SU-DHL-6 (cell line): ENCODE data around the gene MDK.

Experiments
- H2AFZ ChIP-seq: fragments of 200-600 bp; sonication (generic); 2 replicates; pipeline ENCODE4 v1.6.1; 2014; ENCODE audit warnings: low read depth, mild to moderate bottlenecking, moderate library complexity, mixed read lengths, antibody characterized with exemption, low read length; ENCODE audit not compliant: severe bottlenecking
- H3F3A ChIP-seq: fragments of 200-600 bp; shearing (Covaris generic); 2 replicates; pipeline ENCODE4 v1.6.0; 2016; ENCODE audit warnings: antibody characterized with exemption, mild to moderate bottlenecking; ENCODE audit not compliant: insufficient read depth
- H3K27ac ChIP-seq: fragments of 200-600 bp; sonication (generic); 2 replicates; pipeline ENCODE4 v1.5.1; 2016; ENCODE audit warnings: low read depth, mild to moderate bottlenecking, low read length, moderate library complexity, mixed read lengths
- H3K27me3 ChIP-seq: fragments of 200-600 bp; sonication (generic), shearing (Covaris generic); 2 replicates; pipeline ENCODE4 v1.6.0; 2014; ENCODE audit warnings: mild to moderate bottlenecking, low read length
- H3K36me3 ChIP-seq: fragments of 200-600 bp; sonication (generic); 2 replicates; pipeline ENCODE4 v1.6.1; 2014; ENCODE audit warnings: mild to moderate bottlenecking, low read length, mixed read lengths
- H3K4me2 ChIP-seq: fragments of 300-600, 200-600 bp; shearing (Covaris generic), sonication (generic); 2 replicates; pipeline ENCODE4 v1.6.0; 2014; ENCODE audit warnings: low read length, low read depth, mild to moderate bottlenecking; ENCODE audit not compliant: poor library complexity, severe bottlenecking
- H3K4me3 ChIP-seq: fragments of 200-600 bp; sonication (generic); 2 replicates; pipeline ENCODE4 v1.5.1; 2014; ENCODE audit warnings: antibody characterized with exemption, low read length, mild to moderate bottlenecking, mixed read lengths; ENCODE audit not compliant: insufficient read depth, poor library complexity, severe bottlenecking
- H3K79me2 ChIP-seq: fragments of 200-600 bp; sonication (generic); 2 replicates; pipeline ENCODE4 v1.6.1; 2014; ENCODE audit warnings: mild to moderate bottlenecking, low read length, moderate library complexity; ENCODE audit not compliant: insufficient read depth
- H3K9ac ChIP-seq: fragments of 200-600 bp; sonication (generic); 2 replicates; pipeline ENCODE4 v1.7.0; 2014; ENCODE audit warnings: mild to moderate bottlenecking, low read length
- H3K9me2 ChIP-seq: fragments of 200-600 bp; sonication (generic); replicated peaks from 2 replicates; pipeline ENCODE4 v1.6.1; 2014; ENCODE audit warnings: low read length; ENCODE audit not compliant: insufficient read depth
- H3K9me3 ChIP-seq: fragments of 200-600 bp; sonication (generic); 2 replicates; pipeline ENCODE4 v1.6.1; 2014; ENCODE audit warnings: low read length, mixed read lengths; ENCODE audit not compliant: insufficient read depth
- H4K20me1 ChIP-seq: fragments of 200-600 bp; sonication (generic); 2 replicates; pipeline ENCODE4 v1.6.1; 2014; ENCODE audit warnings: low read depth, mild to moderate bottlenecking, antibody characterized with exemption, low read length, moderate library complexity, mixed read lengths
- EZH2phosphoT487 ChIP-seq: fragments of 200-600 bp; sonication (generic), shearing (Covaris generic); conservative IDR thresholded peaks from 2 replicates; pipeline ENCODE4 v1.6.1; 2018; ENCODE audit warnings: mild to moderate bottlenecking, antibody characterized with exemption, low read length, moderate library complexity, mixed read lengths
- TF ChIP-seq, protein P1 (sequence below): fragments of 200-600 bp; sonication (generic); IDR thresholded peaks from one replicate; pipeline ENCODE4 v1.5.1; 2017; ENCODE audit warnings: antibody characterized with exemption, mild to moderate bottlenecking, low read length, moderate library complexity; ENCODE audit not compliant: insufficient read depth, poor library complexity, severe bottlenecking

The MDK gene

DNA sequence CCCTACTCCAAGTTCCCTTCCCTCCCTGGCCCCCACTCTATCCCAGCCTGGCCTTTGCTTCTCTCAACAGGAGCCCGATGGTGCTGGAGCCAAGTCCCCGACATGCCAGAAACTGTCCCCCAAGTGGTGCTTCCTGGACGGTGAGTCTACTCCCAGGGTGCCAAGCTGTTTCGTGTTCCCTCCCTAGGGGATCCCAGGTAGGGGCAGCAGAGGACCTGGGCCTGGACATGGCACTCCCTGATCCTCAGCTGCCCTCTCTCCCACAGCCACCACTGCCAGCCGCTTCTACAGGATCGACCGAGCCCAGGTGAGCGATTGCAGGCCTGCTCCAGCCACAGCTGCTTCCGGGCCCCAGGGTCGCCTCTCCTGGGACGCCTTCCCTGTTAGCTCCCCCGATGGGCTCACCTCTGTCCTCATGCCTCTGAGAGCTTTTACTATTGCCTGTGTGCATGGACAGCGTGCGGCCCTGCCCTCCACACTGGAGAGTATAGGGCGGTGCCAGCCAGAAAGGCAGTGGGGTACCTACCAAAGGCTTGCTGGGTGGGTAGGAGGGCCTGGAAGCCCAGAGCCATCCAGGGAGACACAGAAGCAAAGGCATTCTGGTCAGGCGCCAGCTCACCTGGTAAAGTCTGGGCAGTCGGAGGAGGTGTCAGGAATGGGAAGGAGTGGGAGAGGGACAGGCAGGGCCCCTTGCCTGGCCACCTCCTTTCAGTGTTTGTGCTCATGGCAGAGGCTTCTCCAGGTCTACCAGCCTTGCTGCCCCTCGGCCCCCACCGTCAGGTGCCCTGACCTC lies 5.0 kb upstream of the MDK start:
- Histone ChIP-seq H3K4me2 (no peak overlapping the region), H3K27me3 (no peaks in the 10 kb centered on the region), H3K4me3 (no peak overlapping the region), H3K9ac (no peak overlapping the region), H3K36me3 (no peaks in the 10 kb centered on the region), H3K9me3 (no peaks in the 10 kb centered on the region), H3K9me2 (no peaks in the 10 kb centered on the region), H2AFZ (no peak overlapping the region), H3K79me2 (no peaks in the 10 kb centered on the region), H4K20me1 (no peaks in the 10 kb centered on the region), H3K27ac (no peak overlapping the region), H3F3A (no peaks in the 10 kb centered on the region)
- TF ChIP-seq, protein P1, sequence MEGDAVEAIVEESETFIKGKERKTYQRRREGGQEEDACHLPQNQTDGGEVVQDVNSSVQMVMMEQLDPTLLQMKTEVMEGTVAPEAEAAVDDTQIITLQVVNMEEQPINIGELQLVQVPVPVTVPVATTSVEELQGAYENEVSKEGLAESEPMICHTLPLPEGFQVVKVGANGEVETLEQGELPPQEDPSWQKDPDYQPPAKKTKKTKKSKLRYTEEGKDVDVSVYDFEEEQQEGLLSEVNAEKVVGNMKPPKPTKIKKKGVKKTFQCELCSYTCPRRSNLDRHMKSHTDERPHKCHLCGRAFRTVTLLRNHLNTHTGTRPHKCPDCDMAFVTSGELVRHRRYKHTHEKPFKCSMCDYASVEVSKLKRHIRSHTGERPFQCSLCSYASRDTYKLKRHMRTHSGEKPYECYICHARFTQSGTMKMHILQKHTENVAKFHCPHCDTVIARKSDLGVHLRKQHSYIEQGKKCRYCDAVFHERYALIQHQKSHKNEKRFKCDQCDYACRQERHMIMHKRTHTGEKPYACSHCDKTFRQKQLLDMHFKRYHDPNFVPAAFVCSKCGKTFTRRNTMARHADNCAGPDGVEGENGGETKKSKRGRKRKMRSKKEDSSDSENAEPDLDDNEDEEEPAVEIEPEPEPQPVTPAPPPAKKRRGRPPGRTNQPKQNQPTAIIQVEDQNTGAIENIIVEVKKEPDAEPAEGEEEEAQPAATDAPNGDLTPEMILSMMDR, result no peak
- TF ChIP-seq EZH2phosphoT487, result no peak

DNA sequence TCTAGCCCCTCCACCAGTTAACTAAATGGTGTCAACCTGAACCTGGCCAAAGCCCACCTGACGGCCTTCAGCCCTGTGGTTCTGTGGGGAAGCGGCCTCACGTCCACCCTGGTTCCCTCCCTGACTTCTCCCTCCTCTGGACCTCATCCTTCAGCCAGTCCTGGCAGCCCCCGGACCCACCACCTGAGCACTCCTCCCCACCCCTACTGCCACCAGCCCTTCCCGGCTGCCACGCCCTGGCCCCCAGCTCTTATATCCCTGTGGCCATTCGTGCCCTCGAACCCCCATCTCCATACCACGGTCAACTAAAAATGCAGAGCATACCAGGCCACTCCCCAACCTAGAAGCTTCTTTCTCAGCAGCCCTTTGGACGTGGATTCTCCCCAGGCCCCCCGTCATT lies 4.2 kb upstream of the MDK start:
- H3K9ac ChIP-seq, result no peak overlapping the region
- no peak overlapping the region for H2AFZ ChIP-seq
- no peak for TF ChIP-seq EZH2phosphoT487
- TF ChIP-seq, protein P1, result no peak
- no peak overlapping the region for H3K4me3 ChIP-seq
- no peaks in the 10 kb centered on the region for H3K9me3 ChIP-seq
- H3K4me2 ChIP-seq, result no peak overlapping the region
- H3F3A ChIP-seq, result no peaks in the 10 kb centered on the region
- no peaks in the 10 kb centered on the region for H3K9me2 ChIP-seq
- H3K79me2 ChIP-seq, result no peaks in the 10 kb centered on the region
- H3K27ac ChIP-seq, result no peak overlapping the region
- no peaks in the 10 kb centered on the region for H3K36me3 ChIP-seq
- H3K27me3 ChIP-seq, result no peaks in the 10 kb centered on the region
- H4K20me1 ChIP-seq, result no peaks in the 10 kb centered on the region

DNA sequence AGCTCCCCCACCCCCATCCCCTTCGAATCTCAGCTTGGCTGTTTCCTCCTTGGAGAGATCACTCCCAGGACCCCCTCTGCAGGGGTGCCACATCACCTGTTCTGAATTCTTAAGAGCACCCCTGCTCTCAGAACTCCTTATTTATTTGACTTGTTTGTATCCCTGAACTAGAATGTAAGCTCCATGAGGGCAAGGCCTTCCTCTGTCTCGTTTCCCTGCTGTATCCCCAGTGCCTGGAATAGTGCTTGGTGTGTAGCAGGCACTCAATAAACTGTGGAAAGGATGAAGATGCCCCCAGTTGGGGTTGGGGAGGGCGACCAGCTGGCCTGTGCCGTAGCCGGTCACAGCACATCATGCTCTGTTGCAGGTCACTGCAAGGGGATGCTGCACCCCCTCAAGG lies 3.6 kb upstream of the MDK start:
- H3K9me2 ChIP-seq, result no peaks in the 10 kb centered on the region
- no peak overlapping the region for H3K27ac ChIP-seq
- no peak overlapping the region for H3K4me2 ChIP-seq
- TF ChIP-seq EZH2phosphoT487, result no peak
- TF ChIP-seq, protein P1, result no peak
- H3K27me3 ChIP-seq, result no peaks in the 10 kb centered on the region
- no peaks in the 10 kb centered on the region for H3K36me3 ChIP-seq
- H3K79me2 ChIP-seq, result no peaks in the 10 kb centered on the region
- H2AFZ ChIP-seq, result no peak overlapping the region
- H3F3A ChIP-seq, result no peaks in the 10 kb centered on the region
- H4K20me1 ChIP-seq, result no peaks in the 10 kb centered on the region
- no peak overlapping the region for H3K4me3 ChIP-seq
- no peaks in the 10 kb centered on the region for H3K9me3 ChIP-seq
- H3K9ac ChIP-seq, result no peak overlapping the region
